Glomerular visceral epithelial cell (primary cell): ENCODE measurements around the gene GTF3A.
"Not testable (repeated sequence)": the region's sequence is repeated elsewhere in the genome, so short reads cannot be mapped to it uniquely, and the experiment has no call there.

Experiments
- DNase-seq: peaks from one replicate; pipeline ENCODE4 v3.0.0-alpha.2; 2016; ENCODE audit errors: extremely low spot score

GTF3A gene

GRCh38 chr13:27424246-27425157, at the start of gene GTF3A:
Gene GTF3A, plus strand, starts transcription at chr13:27424619.
- DNase-seq, result peak; percentile 86

- peak; percentile 73 for DNase-seq
These were observed 49.8 kb upstream of the GTF3A start for GRCh38 chr13:27374650-27375049.

DNA sequence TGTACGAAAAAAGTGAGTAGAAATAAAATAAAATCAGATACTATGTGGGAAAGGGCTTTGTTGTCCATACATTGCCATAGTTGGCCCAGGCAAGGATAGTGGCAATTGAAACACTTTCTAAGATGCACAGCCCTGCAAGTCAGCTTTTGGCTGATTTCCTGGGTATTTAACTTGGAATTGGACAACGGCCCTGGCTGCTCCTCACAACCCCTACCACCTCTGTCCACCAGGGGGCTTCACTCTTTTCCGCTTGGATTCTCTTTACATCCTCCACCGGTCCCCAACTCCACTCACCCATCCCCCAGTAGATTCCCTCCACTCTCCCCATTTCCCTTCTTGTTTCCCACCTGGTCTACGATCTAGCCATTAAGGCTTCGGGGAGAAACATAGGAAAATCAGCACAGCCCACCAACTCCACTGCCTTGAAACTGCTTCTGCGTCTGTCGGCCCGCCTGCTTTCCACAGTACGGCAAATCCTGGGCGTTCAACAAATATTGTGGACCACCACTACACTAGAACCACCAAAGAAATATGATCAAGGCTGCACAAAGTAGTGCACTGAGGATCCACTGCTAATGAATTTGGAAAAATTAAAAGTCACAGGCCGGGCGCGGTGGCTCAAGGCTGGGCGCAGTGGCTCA, 48.6 kb upstream of the GTF3A start:
- DNase-seq, result peak; percentile 53

- DNase-seq, result no peak
These were observed 45.3 kb upstream of the GTF3A start for GRCh38 chr13:27379126-27379525.

DNA sequence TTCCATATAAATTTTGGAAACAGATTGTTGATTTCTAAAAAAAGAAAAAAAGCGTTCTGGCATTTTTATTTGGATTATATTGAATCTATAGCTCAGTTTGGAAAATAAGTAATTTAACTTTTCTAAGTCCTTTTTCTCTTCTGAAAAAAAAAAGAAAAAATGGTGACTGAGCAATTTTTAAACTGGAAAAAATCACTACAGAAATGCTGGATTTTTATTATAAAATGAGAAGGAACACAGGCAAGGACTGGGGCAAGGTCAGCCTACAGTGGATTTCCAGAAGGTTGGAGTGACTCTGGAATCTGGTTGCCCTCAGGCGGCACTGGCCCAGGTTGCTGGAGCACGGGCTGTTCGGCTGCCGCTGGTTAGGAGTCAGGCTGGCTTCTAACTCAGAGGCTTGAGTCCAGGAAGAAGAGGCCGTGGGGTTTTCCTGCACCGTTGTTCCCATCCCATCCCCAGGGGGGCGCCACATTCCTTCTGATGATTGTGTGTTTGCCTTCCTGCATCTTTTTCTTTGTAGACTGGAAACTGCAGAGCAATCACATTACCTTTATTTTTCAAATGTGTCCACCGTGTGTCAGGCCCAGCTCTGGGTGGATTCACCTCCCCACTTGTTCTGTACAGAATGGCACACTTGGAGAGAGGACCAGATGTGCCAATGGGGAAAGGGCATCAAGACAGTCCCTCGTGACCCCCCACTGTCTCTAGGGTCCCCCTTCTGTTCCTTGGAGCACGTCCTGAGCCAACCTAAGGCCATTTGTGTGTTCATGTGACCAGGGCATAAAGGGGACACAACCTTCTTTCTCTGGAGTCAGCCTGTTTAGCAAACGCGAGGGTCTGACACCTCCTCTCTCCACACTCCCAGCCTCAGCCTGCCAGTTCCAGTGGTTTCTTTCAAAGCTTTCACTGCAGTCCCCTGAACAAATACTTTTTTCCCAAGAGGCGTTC, 44.5 kb upstream of the GTF3A start:
- DNase-seq, result peak; percentile 62

GRCh38 chr13:27381601-27382000, 42.8 kb upstream of the GTF3A start:
- no peak for DNase-seq

GRCh38 chr13:27383104-27383921, 41.1 kb upstream of the GTF3A start:
- no peak for DNase-seq

DNA sequence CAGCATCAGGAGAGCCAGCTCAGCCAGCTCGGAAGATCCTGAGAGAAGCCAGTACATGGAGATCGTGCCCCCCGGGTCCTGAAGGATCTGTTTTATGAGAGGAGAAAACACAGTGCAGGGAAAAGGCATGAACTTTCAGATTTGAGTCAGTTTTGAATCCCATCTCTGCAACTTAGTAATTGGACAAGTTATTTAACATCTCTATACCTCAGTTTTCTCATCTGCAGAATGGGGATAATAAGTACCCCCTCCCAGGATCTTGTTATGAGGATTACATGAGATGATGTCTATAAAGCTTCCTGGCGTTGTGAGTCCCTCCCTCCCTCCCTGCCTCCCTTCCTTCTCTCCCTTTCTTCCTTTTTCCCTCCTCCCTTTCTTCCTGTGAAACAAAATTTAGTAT, 40.1 kb upstream of the GTF3A start:
- DNase-seq, result no peak

- no peak for DNase-seq
These were observed 36.2 kb upstream of the GTF3A start for GRCh38 chr13:27388241-27388640.

DNA sequence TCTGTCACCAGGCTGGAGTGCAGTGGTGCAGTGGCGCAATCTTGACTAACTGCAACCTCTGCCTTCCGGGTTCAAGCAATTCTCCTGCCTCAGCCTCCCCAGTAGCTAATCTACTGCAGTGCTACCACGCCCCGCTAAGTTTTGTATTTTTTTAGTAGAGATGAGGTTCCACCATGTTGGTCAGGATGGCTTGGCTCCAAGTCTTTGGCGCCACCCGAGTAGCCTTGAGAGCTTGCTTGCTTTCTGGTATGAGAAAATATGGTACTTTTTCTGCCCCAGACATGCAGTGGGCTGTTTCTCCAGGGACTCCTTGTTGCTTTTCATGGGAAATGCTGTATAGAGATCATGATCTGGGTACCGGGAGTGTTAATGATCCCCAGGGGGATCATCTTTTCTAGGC, 34.5 kb upstream of the GTF3A start:
- DNase-seq, result no peak

- no peak for DNase-seq
These were observed 32.9 kb upstream of the GTF3A start for GRCh38 chr13:27391471-27391870.

DNA sequence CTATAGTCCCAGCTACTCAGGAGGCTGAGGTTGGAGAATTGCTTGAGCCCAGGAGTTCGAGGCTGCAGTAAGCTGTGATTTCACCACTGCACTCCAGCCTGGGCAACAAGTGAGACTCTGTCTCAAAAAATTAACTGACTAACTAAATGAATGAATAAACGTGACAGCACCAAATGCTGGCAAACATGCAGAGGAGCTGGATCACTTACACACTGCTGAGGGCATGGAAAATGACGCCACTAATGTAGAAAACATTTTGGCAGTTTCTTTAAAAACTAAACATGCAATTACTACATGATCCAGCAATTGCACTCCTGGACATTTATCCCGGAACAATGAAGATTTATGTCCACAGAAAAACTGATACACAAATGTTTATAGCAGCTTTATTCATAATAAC, 31.3 kb upstream of the GTF3A start:
- DNase-seq, result no peak

- DNase-seq, result no peak
These were observed 29.4 kb upstream of the GTF3A start for GRCh38 chr13:27395007-27395510.

DNA sequence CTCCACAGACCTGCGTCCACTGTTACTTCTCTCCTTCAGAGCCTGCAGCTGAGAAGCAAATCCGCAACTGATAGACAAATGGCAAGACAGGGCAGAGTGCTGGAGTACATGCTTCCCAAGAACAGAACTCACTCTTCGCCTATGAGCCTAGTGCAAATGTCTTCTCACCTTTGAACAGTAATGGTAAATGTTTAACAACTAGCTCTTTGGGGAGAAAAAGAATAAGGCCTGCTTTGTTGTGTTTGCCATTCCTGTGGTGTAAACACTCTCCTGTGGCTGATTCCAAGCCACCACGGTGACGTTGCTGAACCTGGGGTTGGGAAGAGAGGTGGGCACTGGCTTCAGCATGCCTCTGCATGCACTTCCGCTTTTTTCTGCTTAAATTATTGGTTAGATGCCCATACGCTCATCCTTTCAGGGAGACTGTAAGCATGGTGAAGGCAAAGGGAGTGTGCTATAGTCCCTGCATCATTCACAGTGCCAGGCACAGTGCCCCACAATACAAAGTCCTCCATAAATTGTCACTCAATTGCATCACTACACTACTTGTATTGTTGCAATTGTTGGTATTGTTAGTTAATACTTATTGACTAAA, 28.1 kb upstream of the GTF3A start:
- DNase-seq, result no peak

DNA sequence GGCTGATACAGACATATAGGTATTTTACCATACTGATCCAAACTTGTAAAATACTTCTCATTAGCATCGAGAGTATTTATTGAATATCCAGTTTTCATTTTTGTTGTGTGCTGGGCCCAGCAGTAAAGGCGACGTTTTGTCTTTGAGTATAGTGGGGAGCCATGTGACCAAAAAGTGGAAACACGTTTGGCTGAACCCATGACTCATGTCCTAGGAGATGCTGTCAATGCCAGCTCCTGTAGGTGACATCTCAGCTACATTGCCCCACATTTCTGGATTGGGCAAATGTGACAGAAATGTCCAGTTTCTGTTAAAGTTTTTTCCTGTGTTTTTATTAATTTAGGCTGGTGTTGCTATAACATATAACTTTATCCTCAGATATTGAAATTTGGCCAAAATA, 26.1 kb upstream of the GTF3A start:
- no peak for DNase-seq

DNA sequence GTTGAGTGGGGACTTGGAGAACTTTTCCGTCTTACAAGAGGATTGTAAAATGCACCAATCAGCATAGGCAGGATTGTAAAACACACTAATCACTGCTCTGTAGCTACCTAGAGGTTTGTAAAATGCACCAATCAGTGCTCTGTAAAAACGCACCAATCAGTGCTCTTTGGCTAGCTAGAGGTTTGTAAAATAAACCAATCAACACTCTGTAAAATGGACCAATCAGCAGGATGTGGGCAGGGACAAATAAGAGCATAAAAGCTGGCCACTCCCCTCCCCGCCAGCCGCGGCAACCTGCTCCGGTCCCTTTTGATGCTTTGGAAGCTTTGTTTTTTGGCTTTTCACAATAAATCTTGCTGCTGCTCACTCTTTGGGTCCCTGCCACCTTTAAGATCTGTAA, 24.0 kb upstream of the GTF3A start:
- DNase-seq, result not testable (repeated sequence)

DNA sequence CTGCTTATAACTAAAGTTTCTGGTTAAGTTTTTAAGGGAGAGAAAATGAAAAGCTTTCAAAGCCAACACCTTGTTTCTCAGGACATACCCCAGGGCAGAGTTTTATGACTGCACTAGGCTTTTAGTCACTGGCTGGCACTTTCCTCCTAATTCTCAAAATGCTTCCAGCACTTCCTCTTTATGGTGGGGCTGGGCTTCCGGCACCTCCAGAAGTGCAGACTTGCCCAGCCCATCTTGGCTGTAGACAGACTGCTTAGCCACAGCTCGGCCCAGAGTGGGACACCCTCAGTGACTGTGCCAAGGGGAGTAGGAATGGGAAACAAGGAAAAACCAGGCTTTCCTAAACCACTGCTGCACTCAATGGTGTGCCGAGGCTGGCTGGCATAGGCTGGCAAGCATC, 23.2 kb upstream of the GTF3A start:
- no peak for DNase-seq

GRCh38 chr13:27403203-27403678, 21.2 kb upstream of the GTF3A start:
- DNase-seq, result peak; percentile 59

- no peak for DNase-seq
These were observed 20.6 kb upstream of the GTF3A start for GRCh38 chr13:27403727-27404385.

- DNase-seq, result no peak
These were observed 19.7 kb upstream of the GTF3A start for GRCh38 chr13:27404680-27405079.
